ENCODE data around the gene MYO9B.

- TF ChIP-seq CTCF (IDR thresholded peaks at IDR 0.05; ENCODE audit: insufficient read depth, low read length, poor library complexity, severe bottlenecking) (no peak), EZH2phosphoT487 (conservative IDR thresholded peaks at IDR 0.05; ENCODE audit: low read length) (no peak)
Measured at GRCh38 chr19:17041976-17042375, 33.6 kb upstream of the MYO9B start.
